ENCODE data around the gene CLCN4.

Gene CLCN4

GRCh38 chrX:10112510-10112909 lies 44.3 kb upstream of the CLCN4 start:
- TF ChIP-seq ZFX (IDR thresholded peaks at IDR 0.05; ENCODE audit: borderline replicate concordance): no peak
- no peak for TF ChIP-seq CTCF (IDR thresholded peaks at IDR 0.05)
- no peak overlapping the region for H3K27ac ChIP-seq

GRCh38 chrX:10115082-10115481 lies 41.7 kb upstream of the CLCN4 start:
- no peak overlapping the region for H3K27ac ChIP-seq
- TF ChIP-seq CTCF (IDR thresholded peaks at IDR 0.05): no peak
- no peak for TF ChIP-seq ZFX (IDR thresholded peaks at IDR 0.05; ENCODE audit: borderline replicate concordance)

GRCh38 chrX:10117301-10117700 lies 39.5 kb upstream of the CLCN4 start:
- no peak overlapping the region for H3K27ac ChIP-seq
- no peak for TF ChIP-seq CTCF (IDR thresholded peaks at IDR 0.05)
- no peak for TF ChIP-seq ZFX (IDR thresholded peaks at IDR 0.05; ENCODE audit: borderline replicate concordance)

GRCh38 chrX:10117864-10118377 lies 38.9 kb upstream of the CLCN4 start:
- H3K27ac ChIP-seq: no peak overlapping the region
- TF ChIP-seq CTCF (IDR thresholded peaks at IDR 0.05): no peak
- TF ChIP-seq ZFX (IDR thresholded peaks at IDR 0.05; ENCODE audit: borderline replicate concordance): no peak

- no peak overlapping the region for H3K27ac ChIP-seq
- TF ChIP-seq ZFX (IDR thresholded peaks at IDR 0.05; ENCODE audit: borderline replicate concordance) (no peak), CTCF (IDR thresholded peaks at IDR 0.05) (no peak)
These were observed 38.2 kb upstream of the CLCN4 start for GRCh38 chrX:10118530-10118929.

GRCh38 chrX:10119399-10119990 lies 37.3 kb upstream of the CLCN4 start:
- H3K27ac ChIP-seq: no peak overlapping the region
- TF ChIP-seq ZFX (IDR thresholded peaks at IDR 0.05; ENCODE audit: borderline replicate concordance) (no peak), CTCF (IDR thresholded peaks at IDR 0.05) (peak; percentile 94)

GRCh38 chrX:10120331-10120730 lies 36.4 kb upstream of the CLCN4 start:
- H3K27ac ChIP-seq: no peak overlapping the region
- TF ChIP-seq CTCF (IDR thresholded peaks at IDR 0.05): no peak

Data from 22Rv1 (cell line).